Left ventricle myocardium inferior (tissue), 1 donor: ENCODE data around the gene TMEM89. TPM values are rescaled to one million over a fixed set of nuclear protein-coding genes. Genes with fewer than 3 reads are reported as not detected.

Experiments used
- DNase-seq: peaks from one replicate; pipeline ENCODE4 v3.0.0-alpha.2; 2020
- H3K27ac ChIP-seq: fragments of 200-600 bp; replicated peaks from 2 replicates; pipeline ENCODE4 v1.8.0; 2021
- H3K27me3 ChIP-seq: fragments of 200-600 bp; 2 replicates; pipeline ENCODE4 v1.8.0; 2021; ENCODE audit warnings: low read depth
- H3K36me3 ChIP-seq: fragments of 200-600 bp; 2 replicates; pipeline ENCODE4 v1.8.0; 2021
- H3K4me1 ChIP-seq: fragments of 200-600 bp; 2 replicates; pipeline ENCODE4 v1.8.0; 2021
- H3K4me3 ChIP-seq: fragments of 200-600 bp; 2 replicates; pipeline ENCODE4 v1.8.0; 2021; ENCODE audit warnings: mild to moderate bottlenecking, moderate library complexity
- H3K9me3 ChIP-seq: fragments of 200-600 bp; replicated peaks from 2 replicates; pipeline ENCODE4 v1.8.0; 2021
- CTCF ChIP-seq: fragments of 200-600 bp; IDR thresholded peaks from 2 replicates; pipeline ENCODE4 v1.8.0; 2021; ENCODE audit warnings: antibody characterized with exemption, mild to moderate bottlenecking, borderline replicate concordance
- intact Hi-C: fragments of 100-400 bp; cut with micrococcal nuclease; formaldehyde crosslinking; loops from one replicate; pipeline ENCODE4 v1.11.0; 2022
- total RNA-seq: library from RNA; stranded (reverse); fragmentation: NEBNext Ultra II Directional; extraction: Animal tissue kit (Norgen Biotek cat#: 25700); gene quantifications from one replicate; pipeline ENCODE4 v1.2.1, GENCODE V29; 2021
- donor health status: DM: no; HTN: yes; CAD: no; lungs with severe emphysema.

TMEM89 gene
- total RNA-seq, 1 donor from 2014 or later: not detected

- intact Hi-C loops: no loop called here
- Histone ChIP-seq H3K4me3 (no peak overlapping the region), H3K27ac (no peak overlapping the region), H3K9me3 (no peaks in the 10 kb centered on the region), H3K4me1 (peaks cover 13% of the 10 kb centered on the region), H3K36me3 (peaks cover 80% of the 10 kb centered on the region), H3K27me3 (no peaks in the 10 kb centered on the region)
- no peak for TF ChIP-seq CTCF
- no peak for DNase-seq
Observed at GRCh38 chr3:48629894-48630293, 8.3 kb upstream of the TMEM89 start.

DNA sequence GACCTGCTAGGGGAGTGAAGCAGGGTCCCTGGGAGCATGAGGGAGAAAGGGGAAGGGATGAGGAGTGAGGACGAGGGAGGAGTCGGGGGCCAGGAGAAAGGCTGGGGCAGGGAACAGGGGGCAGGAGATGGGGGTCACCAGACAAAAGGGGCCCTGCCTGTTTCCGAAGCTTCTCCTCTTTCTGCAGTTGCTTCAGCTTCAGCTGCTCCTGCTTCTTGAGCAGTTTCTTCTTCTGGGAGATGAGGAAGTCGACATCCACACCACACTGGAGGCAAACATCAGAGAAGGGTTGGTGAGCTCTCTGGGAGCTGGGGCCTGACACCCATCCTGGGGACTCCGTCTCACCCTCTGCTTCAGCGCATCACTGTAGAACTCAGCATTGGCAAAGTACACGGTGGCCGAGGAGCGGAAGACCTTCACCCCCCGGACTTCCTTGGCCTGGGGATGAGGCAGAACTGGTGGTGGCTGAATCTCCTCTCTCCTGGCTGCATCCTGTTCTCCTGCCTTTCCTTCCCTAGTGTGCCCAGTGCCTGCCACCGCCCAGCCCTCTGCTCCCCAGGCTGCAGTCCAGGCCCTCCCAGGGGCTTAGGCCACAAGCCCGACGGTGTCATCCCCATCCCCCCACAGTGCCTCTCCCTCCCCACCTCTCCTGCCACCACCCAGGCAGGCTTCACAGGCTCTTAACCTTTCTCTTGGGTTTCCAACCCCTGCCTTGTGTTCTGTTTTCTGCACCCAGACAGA lies 6.9 kb upstream of the TMEM89 start:
- Histone ChIP-seq H3K27me3 (no peaks in the 10 kb centered on the region), H3K4me1 (no peaks in the 10 kb centered on the region), H3K4me3 (no peak overlapping the region), H3K9me3 (no peaks in the 10 kb centered on the region), H3K27ac (no peak overlapping the region), H3K36me3 (peaks cover 81% of the 10 kb centered on the region)
- TF ChIP-seq CTCF: no peak
- intact Hi-C loops: no loop called here
- DNase-seq: no peak

DNA sequence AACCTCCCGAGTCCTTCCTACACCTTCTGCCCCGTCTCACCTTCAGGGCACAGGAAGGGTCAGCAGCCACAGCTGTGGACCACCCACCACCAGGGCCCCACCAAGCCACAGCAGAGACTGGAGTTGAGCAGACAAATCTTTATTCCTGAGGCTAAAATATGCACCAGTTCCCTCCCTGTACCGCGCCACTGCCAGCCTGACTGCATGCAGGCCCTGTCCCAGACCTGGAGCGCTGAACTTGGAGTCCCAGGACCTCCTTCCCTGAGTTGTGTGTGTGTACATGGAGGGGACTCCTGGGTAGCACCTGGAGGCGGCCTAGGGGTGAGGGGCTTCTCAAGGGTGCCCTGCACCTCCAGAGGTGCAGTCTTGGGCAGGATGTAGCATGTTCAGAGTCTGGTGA lies 4.0 kb upstream of the TMEM89 start:
- no peak for DNase-seq
- no peak overlapping the region for H3K4me3 ChIP-seq
- TF ChIP-seq CTCF: no peak
- H3K9me3 ChIP-seq: no peaks in the 10 kb centered on the region
- intact Hi-C loops: no loop called here
- peaks cover 56% of the 10 kb centered on the region for H3K36me3 ChIP-seq
- no peak overlapping the region for H3K27ac ChIP-seq
- no peaks in the 10 kb centered on the region for H3K27me3 ChIP-seq
- no peaks in the 10 kb centered on the region for H3K4me1 ChIP-seq

GRCh38 chr3:48624767-48625166 lies 3.2 kb upstream of the TMEM89 start:
- no peak for TF ChIP-seq CTCF
- no peak for DNase-seq
- Histone ChIP-seq H3K27ac (no peak overlapping the region), H3K4me1 (no peaks in the 10 kb centered on the region), H3K27me3 (no peaks in the 10 kb centered on the region), H3K9me3 (no peaks in the 10 kb centered on the region), H3K36me3 (peaks cover 47% of the 10 kb centered on the region), H3K4me3 (no peak overlapping the region)
- intact Hi-C loops: no loop called here

GRCh38 chr3:48623851-48624547 lies 2.4 kb upstream of the TMEM89 start:
- intact Hi-C loops: no loop called here

More at GRCh38 chr3:48623851-48624547, 2.4 kb upstream of the TMEM89 start:
- Histone ChIP-seq H3K4me3 (no peak overlapping the region), H3K27ac (no peak overlapping the region), H3K9me3 (no peaks in the 10 kb centered on the region), H3K27me3 (no peaks in the 10 kb centered on the region), H3K36me3 (peaks cover 42% of the 10 kb centered on the region), H3K4me1 (no peaks in the 10 kb centered on the region)
- DNase-seq: no peak
- no peak for TF ChIP-seq CTCF
